MM.1S (cell line): ENCODE measurements around the gene SYNDIG1.

Experiments used
- DNase-seq: peaks from one replicate; pipeline ENCODE4 v3.0.0-alpha.2; 2015
- H2AFZ ChIP-seq: fragments of 300-600 bp; sonication (generic); 2 replicates; pipeline ENCODE4 v1.6.0; 2016; ENCODE audit warnings: antibody characterized with exemption, low read length
- H3F3A ChIP-seq: fragments of 300-600 bp; sonication (generic); 2 replicates; pipeline ENCODE4 v1.6.1; 2016; ENCODE audit warnings: mild to moderate bottlenecking, antibody characterized with exemption, low read length, moderate library complexity, mixed read lengths; ENCODE audit not compliant: insufficient read depth
- H3K27ac ChIP-seq: fragments of 300-600 bp; sonication (generic); 2 replicates; pipeline ENCODE4 v1.5.1; 2016; ENCODE audit warnings: mild to moderate bottlenecking, low read length
- H3K27me3 ChIP-seq: fragments of 300-600 bp; sonication (generic); replicated peaks from 2 replicates; pipeline ENCODE4 v1.6.0; 2016; ENCODE audit warnings: low read length; ENCODE audit not compliant: insufficient read depth
- H3K36me3 ChIP-seq: fragments of 300-600 bp; sonication (generic); replicated peaks from 2 replicates; pipeline ENCODE4 v1.6.1; 2016; ENCODE audit warnings: mild to moderate bottlenecking, low read length, mixed read lengths; ENCODE audit not compliant: insufficient read depth
- H3K4me1 ChIP-seq: fragments of 300-600 bp; sonication (generic); 2 replicates; pipeline ENCODE4 v1.6.1; 2016; ENCODE audit warnings: low read length, mixed read lengths
- H3K4me2 ChIP-seq: fragments of 300-600 bp; sonication (generic); 2 replicates; pipeline ENCODE4 v1.6.0; 2016; ENCODE audit warnings: low read depth, low read length
- H3K4me3 ChIP-seq: fragments of 300-600 bp; sonication (generic); 2 replicates; pipeline ENCODE4 v1.5.1; 2016; ENCODE audit warnings: low read length, mixed read lengths
- H3K79me2 ChIP-seq: fragments of 300-600 bp; sonication (generic); 2 replicates; pipeline ENCODE4 v1.6.1; 2016; ENCODE audit warnings: mixed run types, low read length, mixed read lengths
- H3K9ac ChIP-seq: fragments of 300-600 bp; sonication (generic); 2 replicates; pipeline ENCODE4 v1.6.1; 2016; ENCODE audit warnings: low read length, mixed read lengths
- H3K9me2 ChIP-seq: fragments of 300-600 bp; sonication (generic); replicated peaks from 2 replicates; pipeline ENCODE4 v1.6.1; 2016; ENCODE audit warnings: mild to moderate bottlenecking, low read length, mixed read lengths; ENCODE audit not compliant: insufficient read depth
- H3K9me3 ChIP-seq: fragments of 300-600 bp; sonication (generic); replicated peaks from 2 replicates; pipeline ENCODE4 v1.6.1; 2016; ENCODE audit warnings: mild to moderate bottlenecking, low read length, mixed read lengths; ENCODE audit not compliant: insufficient read depth
- H4K20me1 ChIP-seq: fragments of 300-600 bp; sonication (generic); 2 replicates; pipeline ENCODE4 v1.6.1; 2016; ENCODE audit warnings: mild to moderate bottlenecking, low read length, moderate library complexity, mixed read lengths; ENCODE audit not compliant: insufficient read depth
- EZH2 ChIP-seq: fragments of 300-600 bp; sonication (generic); optimal IDR thresholded peaks from 2 replicates; pipeline ENCODE3; 2017; ENCODE audit warnings: low read depth, mild to moderate bottlenecking, antibody characterized with exemption, low read length, mixed read lengths
- EZH2phosphoT487 ChIP-seq: fragments of 300-600 bp; sonication (generic); IDR thresholded peaks from 2 replicates; pipeline ENCODE4 v1.6.1; 2018; ENCODE audit warnings: antibody characterized with exemption, low read length
- TF ChIP-seq, protein P1 (sequence below): fragments of 300-600 bp; sonication (generic); IDR thresholded peaks from 2 replicates; pipeline ENCODE4 v1.5.1; 2016; ENCODE audit warnings: antibody characterized with exemption, low read length, mixed read lengths

The SYNDIG1 gene

DNA sequence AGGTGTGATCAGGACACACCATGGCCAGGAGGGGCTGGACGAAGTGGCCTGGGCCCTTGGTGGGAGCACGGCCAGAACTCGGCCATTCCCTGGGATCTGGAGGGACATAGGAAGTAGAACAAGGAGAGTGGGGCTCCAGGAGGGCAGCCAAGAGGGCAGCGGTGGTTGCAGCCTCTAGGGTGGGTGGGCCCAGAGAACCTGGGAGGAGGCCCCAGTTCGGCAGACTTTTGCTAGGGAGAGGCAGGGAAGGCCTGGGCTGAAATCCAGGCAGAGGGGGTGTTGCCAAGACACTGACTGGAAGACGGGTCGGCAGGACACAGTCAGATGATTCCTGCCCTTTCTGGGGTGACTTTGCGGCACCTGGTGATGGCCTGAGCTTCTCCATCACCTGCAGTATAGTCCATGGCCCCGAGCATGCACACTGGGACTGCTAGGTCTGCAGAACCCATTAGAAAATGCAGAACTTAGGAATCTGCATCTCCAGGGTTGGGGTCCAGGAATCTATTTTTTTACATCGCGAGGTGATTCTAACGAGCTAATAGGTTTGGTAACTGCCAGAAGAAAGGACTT, 224.8 kb downstream of the SYNDIG1 start:
- no peaks in the 10 kb centered on the region for H3K27me3 ChIP-seq
- H3F3A ChIP-seq, result no peaks in the 10 kb centered on the region
- H3K4me2 ChIP-seq, result no peak overlapping the region
- H2AFZ ChIP-seq, result no peak overlapping the region
- H4K20me1 ChIP-seq, result no peaks in the 10 kb centered on the region
- H3K79me2 ChIP-seq, result no peaks in the 10 kb centered on the region
- H3K4me1 ChIP-seq, result no peaks in the 10 kb centered on the region
- H3K36me3 ChIP-seq, result no peaks in the 10 kb centered on the region
- H3K4me3 ChIP-seq, result no peak overlapping the region
- H3K27ac ChIP-seq, result no peak overlapping the region
- H3K9me3 ChIP-seq, result no peaks in the 10 kb centered on the region
- no peak overlapping the region for H3K9ac ChIP-seq
- TF ChIP-seq EZH2 (no peak), EZH2phosphoT487 (no peak)
- TF ChIP-seq, protein P1, sequence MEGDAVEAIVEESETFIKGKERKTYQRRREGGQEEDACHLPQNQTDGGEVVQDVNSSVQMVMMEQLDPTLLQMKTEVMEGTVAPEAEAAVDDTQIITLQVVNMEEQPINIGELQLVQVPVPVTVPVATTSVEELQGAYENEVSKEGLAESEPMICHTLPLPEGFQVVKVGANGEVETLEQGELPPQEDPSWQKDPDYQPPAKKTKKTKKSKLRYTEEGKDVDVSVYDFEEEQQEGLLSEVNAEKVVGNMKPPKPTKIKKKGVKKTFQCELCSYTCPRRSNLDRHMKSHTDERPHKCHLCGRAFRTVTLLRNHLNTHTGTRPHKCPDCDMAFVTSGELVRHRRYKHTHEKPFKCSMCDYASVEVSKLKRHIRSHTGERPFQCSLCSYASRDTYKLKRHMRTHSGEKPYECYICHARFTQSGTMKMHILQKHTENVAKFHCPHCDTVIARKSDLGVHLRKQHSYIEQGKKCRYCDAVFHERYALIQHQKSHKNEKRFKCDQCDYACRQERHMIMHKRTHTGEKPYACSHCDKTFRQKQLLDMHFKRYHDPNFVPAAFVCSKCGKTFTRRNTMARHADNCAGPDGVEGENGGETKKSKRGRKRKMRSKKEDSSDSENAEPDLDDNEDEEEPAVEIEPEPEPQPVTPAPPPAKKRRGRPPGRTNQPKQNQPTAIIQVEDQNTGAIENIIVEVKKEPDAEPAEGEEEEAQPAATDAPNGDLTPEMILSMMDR, result no peak
- H3K9me2 ChIP-seq, result no peaks in the 10 kb centered on the region
- no peak for DNase-seq

DNA sequence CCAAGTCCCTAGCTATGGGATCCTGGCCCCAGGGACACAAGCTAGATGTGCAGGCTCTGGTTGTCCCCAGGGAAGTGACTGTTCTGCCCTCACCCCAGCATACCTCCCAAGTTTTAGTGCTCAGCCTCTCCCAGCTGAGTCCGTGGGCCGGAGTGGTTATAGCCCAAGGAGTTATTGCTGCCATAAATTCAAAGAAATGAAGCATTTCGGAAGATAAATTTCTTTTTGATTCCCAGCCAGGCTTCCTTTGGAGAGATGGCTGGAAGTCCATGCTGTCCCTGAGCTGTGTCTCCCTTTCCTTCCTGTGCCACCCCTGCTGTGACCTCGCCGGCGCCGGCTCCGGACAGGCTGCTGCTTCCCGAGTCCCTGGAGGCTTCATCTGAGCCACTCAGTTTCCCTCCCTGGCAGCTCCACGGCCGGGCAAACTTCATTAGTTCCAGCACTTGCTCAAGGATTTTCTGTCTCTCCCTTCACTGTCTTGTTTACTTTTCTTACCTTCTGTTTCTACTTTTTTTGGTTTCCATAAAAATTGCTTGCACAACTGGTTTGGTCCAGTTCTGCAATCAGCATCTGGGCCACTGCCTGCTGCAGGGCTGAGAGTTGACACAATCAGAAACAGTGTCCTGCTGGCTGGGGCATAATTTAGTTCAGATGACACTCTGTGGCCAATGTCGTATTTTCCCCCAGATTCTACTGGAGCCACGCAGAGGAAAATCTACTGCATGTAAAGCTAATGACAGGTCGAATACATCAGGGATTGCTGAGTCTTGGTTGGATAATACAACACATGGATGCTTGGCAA, 225.5 kb downstream of the SYNDIG1 start:
- Histone ChIP-seq H3F3A (no peaks in the 10 kb centered on the region), H3K9me2 (no peaks in the 10 kb centered on the region), H3K9ac (no peak overlapping the region), H4K20me1 (no peaks in the 10 kb centered on the region), H3K4me2 (no peak overlapping the region), H3K79me2 (no peaks in the 10 kb centered on the region), H3K36me3 (no peaks in the 10 kb centered on the region), H3K4me3 (no peak overlapping the region), H2AFZ (no peak overlapping the region), H3K27ac (no peak overlapping the region), H3K27me3 (no peaks in the 10 kb centered on the region), H3K9me3 (no peaks in the 10 kb centered on the region), H3K4me1 (no peaks in the 10 kb centered on the region)
- no peak for DNase-seq
- TF ChIP-seq EZH2 (no peak), EZH2phosphoT487 (no peak)
- TF ChIP-seq, protein P1, result no peak

DNA sequence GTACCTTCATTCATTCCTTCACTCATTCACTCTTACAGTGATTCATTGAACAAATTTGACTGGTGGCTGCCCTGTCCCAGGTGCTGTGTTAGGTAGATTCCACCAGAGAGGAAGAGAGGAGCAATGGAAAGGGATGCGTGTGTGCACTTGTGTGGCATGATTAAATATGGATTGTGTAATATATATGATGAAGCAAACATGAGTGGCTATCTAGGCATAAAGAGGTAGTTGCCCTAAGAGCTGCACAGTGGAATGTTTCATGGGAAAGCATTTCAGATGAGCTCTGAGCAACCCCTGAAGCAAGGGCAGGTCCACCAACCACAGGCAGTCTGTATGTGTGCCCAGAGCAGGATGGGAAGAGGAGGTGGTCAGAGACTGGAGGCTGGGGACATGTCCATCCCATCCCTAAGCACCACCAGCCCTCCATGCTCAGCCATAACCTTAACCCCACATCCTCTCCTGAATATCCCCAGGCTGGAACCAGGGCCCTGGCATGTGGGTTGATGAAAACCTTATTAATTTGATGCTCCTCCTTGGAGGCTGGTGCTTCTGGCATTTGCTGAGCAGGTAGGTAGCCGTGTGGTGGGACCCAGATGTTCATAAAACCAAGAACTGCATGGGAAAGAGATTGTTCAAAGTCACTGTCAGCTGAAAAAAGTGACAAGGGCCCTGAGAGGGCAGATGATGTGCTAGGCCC, 226.2 kb downstream of the SYNDIG1 start:
- H3F3A ChIP-seq, result no peaks in the 10 kb centered on the region
- no peak overlapping the region for H3K9ac ChIP-seq
- no peaks in the 10 kb centered on the region for H3K9me3 ChIP-seq
- H3K4me2 ChIP-seq, result no peak overlapping the region
- H3K9me2 ChIP-seq, result no peaks in the 10 kb centered on the region
- no peak for DNase-seq
- H3K27ac ChIP-seq, result no peak overlapping the region
- TF ChIP-seq EZH2phosphoT487 (no peak), EZH2 (no peak)
- TF ChIP-seq, protein P1, result no peak
- no peaks in the 10 kb centered on the region for H3K36me3 ChIP-seq
- H3K4me3 ChIP-seq, result no peak overlapping the region
- H4K20me1 ChIP-seq, result no peaks in the 10 kb centered on the region
- no peaks in the 10 kb centered on the region for H3K79me2 ChIP-seq
- H3K4me1 ChIP-seq, result no peaks in the 10 kb centered on the region
- H3K27me3 ChIP-seq, result no peaks in the 10 kb centered on the region
- no peak overlapping the region for H2AFZ ChIP-seq
